ENCODE measurements around the gene INSR. TPM values are rescaled to one million over a fixed set of nuclear protein-coding genes. Genes with fewer than 3 reads are reported as not detected.

INSR gene
- total RNA-seq, 1 donor from 2014 or later, result 7.9 TPM

GRCh38 chr19:7287722-7288121, 6.5 kb downstream of the INSR start:
- no peaks in the 10 kb centered on the region for H3K36me3 ChIP-seq (ENCODE audit: insufficient read depth, low read length)
- Mint-ChIP-seq H3K27me3 (ENCODE audit: low read depth, unreplicated experiment) (peaks cover 3% of the 10 kb centered on the region), H3K4me1 (ENCODE audit: low read depth, unreplicated experiment) (no peaks in the 10 kb centered on the region), H3K36me3 (ENCODE audit: low read depth, unreplicated experiment) (no peaks in the 10 kb centered on the region), H3K27ac (ENCODE audit: unreplicated experiment) (no peak overlapping the region), H3K9me3 (ENCODE audit: unreplicated experiment) (no peaks in the 10 kb centered on the region), H3K4me3 (ENCODE audit: unreplicated experiment) (no peak overlapping the region)
- DNase-seq (ENCODE audit: low read depth) (no peak), FAIRE-seq (no peak)
- no peak overlapping the region for H3K9ac ChIP-seq (ENCODE audit: low read length)
- H2AFZ ChIP-seq (ENCODE audit: low read depth, low read length), result no peak overlapping the region
- H3K4me3 ChIP-seq (ENCODE audit: insufficient read depth, low read depth, low read length), result no peak overlapping the region
- H3K27ac ChIP-seq (ENCODE audit: low read depth, low read length), result no peak overlapping the region
- no peaks in the 10 kb centered on the region for H3K9me3 ChIP-seq (ENCODE audit: insufficient read depth, low read depth, low read length)
- H3K27me3 ChIP-seq (ENCODE audit: insufficient read depth, low read length), result no peaks in the 10 kb centered on the region
- no peaks in the 10 kb centered on the region for H3K79me2 ChIP-seq (ENCODE audit: insufficient read depth, low read length)
- H3K4me1 ChIP-seq (ENCODE audit: insufficient read depth, low read length), result no peaks in the 10 kb centered on the region
- TF ChIP-seq EZH2 (IDR thresholded peaks at IDR 0.05; ENCODE audit: insufficient read depth, low read length) (no peak), CTCF (IDR thresholded peaks at IDR 0.05; ENCODE audit: insufficient read depth, low read depth, low read length) (no peak)
- no peak overlapping the region for H3K4me2 ChIP-seq (ENCODE audit: low read length)
- peaks cover 7% of the 10 kb centered on the region for H4K20me1 ChIP-seq (ENCODE audit: insufficient read depth, low read length)

DNA sequence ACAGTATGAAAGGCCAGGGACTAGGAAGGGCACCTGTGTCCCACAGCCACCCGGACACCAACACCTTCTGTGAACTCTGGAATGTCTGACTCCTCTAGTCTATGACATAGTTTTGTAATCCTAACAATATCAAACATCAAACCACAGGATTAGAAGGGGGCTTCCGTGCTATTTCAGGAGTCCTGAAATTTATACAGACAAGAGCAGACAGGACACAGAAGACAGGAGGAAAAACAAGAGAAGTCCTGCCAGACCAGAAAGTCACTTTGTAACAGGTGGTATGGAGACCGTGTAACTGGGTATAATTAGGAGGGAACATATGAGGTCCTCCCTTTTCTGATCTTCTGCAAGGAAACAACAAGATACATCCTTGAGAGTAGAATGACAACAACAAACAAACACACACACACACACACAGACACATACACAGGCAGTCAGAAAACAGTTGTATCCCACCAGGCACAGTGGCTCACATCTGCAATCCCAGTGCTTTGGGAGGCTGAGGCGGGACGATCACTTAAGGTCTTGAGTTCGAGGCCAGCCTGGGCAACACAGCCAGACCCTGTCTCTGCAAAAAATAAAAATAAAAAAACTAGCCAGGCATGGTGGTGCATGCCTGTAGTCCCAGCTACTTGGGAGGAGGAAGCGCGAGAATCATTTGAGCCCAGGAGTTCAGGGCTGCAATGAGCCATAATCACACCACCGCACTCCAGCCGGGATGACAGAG, 13.1 kb downstream of the INSR start:
- no peak for FAIRE-seq
- no peak overlapping the region for H3K27ac Mint-ChIP-seq (ENCODE audit: unreplicated experiment)

More for the DNA sequence above, 13.1 kb downstream of the INSR start:
- Histone ChIP-seq H2AFZ (ENCODE audit: low read depth, low read length) (no peak overlapping the region), H4K20me1 (ENCODE audit: insufficient read depth, low read length) (no peaks in the 10 kb centered on the region), H3K36me3 (ENCODE audit: insufficient read depth, low read length) (no peaks in the 10 kb centered on the region), H3K9ac (ENCODE audit: low read length) (no peak overlapping the region), H3K27ac (ENCODE audit: low read depth, low read length) (no peak overlapping the region), H3K9me3 (ENCODE audit: insufficient read depth, low read depth, low read length) (no peaks in the 10 kb centered on the region), H3K4me2 (ENCODE audit: low read length) (no peak overlapping the region), H3K4me1 (ENCODE audit: insufficient read depth, low read length) (no peaks in the 10 kb centered on the region), H3K4me3 (ENCODE audit: insufficient read depth, low read depth, low read length) (no peak overlapping the region), H3K79me2 (ENCODE audit: insufficient read depth, low read length) (no peaks in the 10 kb centered on the region), H3K27me3 (ENCODE audit: insufficient read depth, low read length) (no peaks in the 10 kb centered on the region)
- no peaks in the 10 kb centered on the region for H3K27me3 Mint-ChIP-seq (ENCODE audit: low read depth, unreplicated experiment)
- no peak overlapping the region for H3K4me3 Mint-ChIP-seq (ENCODE audit: unreplicated experiment)
- DNase-seq (ENCODE audit: low read depth), result no peak
- H3K36me3 Mint-ChIP-seq (ENCODE audit: low read depth, unreplicated experiment), result no peaks in the 10 kb centered on the region
- TF ChIP-seq CTCF (IDR thresholded peaks at IDR 0.05; ENCODE audit: insufficient read depth, low read depth, low read length) (no peak), EZH2 (IDR thresholded peaks at IDR 0.05; ENCODE audit: insufficient read depth, low read length) (no peak)
- H3K4me1 Mint-ChIP-seq (ENCODE audit: low read depth, unreplicated experiment), result no peaks in the 10 kb centered on the region
- peaks cover 3% of the 10 kb centered on the region for H3K9me3 Mint-ChIP-seq (ENCODE audit: unreplicated experiment)

Measured in astrocyte (in vitro differentiated cells and primary cell).